ENCODE measurements around the gene OR4C11. TPM values are rescaled to one million over a fixed set of nuclear protein-coding genes. Genes with fewer than 3 reads are reported as not detected.

OR4C11 gene
- total and polyA plus RNA-seq, 2 of the 4 experiments (the other 2 are of a cell fraction) = not detected

- Histone ChIP-seq H3K4me1 (ENCODE audit: control insufficient read depth, insufficient read depth, low read length) (no peaks in the 10 kb centered on the region), H2AFZ (replicated peaks; ENCODE audit: low read length, poor library complexity) (no peak within 1 kb of the TSS), H3K18ac (ENCODE audit: low read depth, low read length) (no peak within 1 kb of the TSS), H3K36me3 (ENCODE audit: control insufficient read depth, insufficient read depth, low read length) (no peaks in the 10 kb centered on the region), H4K20me1 (ENCODE audit: insufficient read depth, low read length) (no peaks in the 10 kb centered on the region), H2BK20ac (ENCODE audit: low read depth, low read length) (no peak within 1 kb of the TSS), H4K8ac (ENCODE audit: low read depth in 2 of 2, low read length in 2 of 2) (no peak within 1 kb of the TSS), H3K9me1 (ENCODE audit: insufficient read depth, low read length) (no peaks in the 10 kb centered on the region), H2BK15ac (ENCODE audit: low read depth, low read length) (no peak within 1 kb of the TSS), H3K56ac (ENCODE audit: extremely low read depth, insufficient read depth, low read length) (no peak within 1 kb of the TSS), H3K9ac (ENCODE audit: low read depth, low read length) (no peak within 1 kb of the TSS), H2BK120ac (ENCODE audit: low read depth, low read length) (no peak within 1 kb of the TSS), H3K27me3 (ENCODE audit: control insufficient read depth, insufficient read depth, low read length) (no peaks in the 10 kb centered on the region), H3K14ac (replicated peaks; ENCODE audit: low read depth, low read length) (no peak within 1 kb of the TSS), H4K5ac (ENCODE audit: low read depth, low read length) (no peak within 1 kb of the TSS), H3K9me3 (ENCODE audit: control insufficient read depth, insufficient read depth, low read length) (no peaks in the 10 kb centered on the region), H3K79me1 (ENCODE audit: low read depth in 1 of 2, low read length in 2 of 2) (no peaks in the 10 kb centered on the region), H2AK5ac (ENCODE audit: low read depth, low read length) (no peak within 1 kb of the TSS), H3K4me2 (ENCODE audit: low read depth, low read length) (no peak within 1 kb of the TSS), H3K4ac (ENCODE audit: low read depth, low read length) (no peak within 1 kb of the TSS), H3K23ac (ENCODE audit: low read depth, low read length) (no peak within 1 kb of the TSS), H2AK9ac (replicated peaks; ENCODE audit: low read depth, low read length, poor library complexity) (no peak within 1 kb of the TSS), H3K27ac (ENCODE audit: insufficient read depth, low read length) (no peak within 1 kb of the TSS), H2BK5ac (ENCODE audit: low read depth, low read length, poor library complexity, severe bottlenecking) (no peak within 1 kb of the TSS), H3K4me3 (ENCODE audit: insufficient read depth, low read depth, low read length) (no peak within 1 kb of the TSS), H4K91ac (ENCODE audit: insufficient read depth, low read depth, low read length) (no peak within 1 kb of the TSS)
- in situ Hi-C loops (cut with MboI; ENCODE audit: low sequenced_read_pairs) = loop anchor here (25.0 kb wide), 1 partner anchor 527 kb away; the partner anchor contains the start of gene OR8K5
- TF ChIP-seq RCOR1 (IDR thresholded peaks at IDR 0.05; ENCODE audit: insufficient replicate concordance, low read length) (no peak), POLR2A (IDR thresholded peaks at IDR 0.05; ENCODE audit: low read depth, low read length) (no peak), RAD21 (IDR thresholded peaks at IDR 0.05; ENCODE audit: low read length) (no peak), USF2 (IDR thresholded peaks at IDR 0.05; ENCODE audit: low read depth, low read length) (no peak), MAFK (IDR thresholded peaks at IDR 0.05; ENCODE audit: low read depth, low read length) (no peak), CEBPB (IDR thresholded peaks at IDR 0.05; ENCODE audit: low read depth, low read length) (no peak), FOS (IDR thresholded peaks at IDR 0.05; ENCODE audit: low read depth, low read length) (no peak), MAZ (IDR thresholded peaks at IDR 0.05; ENCODE audit: borderline replicate concordance, low read depth, low read length) (no peak), BHLHE40 (IDR thresholded peaks at IDR 0.05; ENCODE audit: low read depth, low read length) (no peak), ELK1 (IDR thresholded peaks at IDR 0.05; ENCODE audit: borderline replicate concordance, low read depth, low read length) (no peak), NFE2L2 (IDR thresholded peaks at IDR 0.05; ENCODE audit: low read depth, low read length) (no peak), CHD1 (IDR thresholded peaks at IDR 0.05; ENCODE audit: low read depth, low read length) (no peak), SMC3 (IDR thresholded peaks at IDR 0.05; ENCODE audit: low read depth, low read length) (no peak), MXI1 (IDR thresholded peaks at IDR 0.05; ENCODE audit: borderline replicate concordance, low read depth, low read length) (no peak), RFX5 (IDR thresholded peaks at IDR 0.05; ENCODE audit: low read depth, low read length) (no peak)
- TF ChIP-seq, protein P1, sequence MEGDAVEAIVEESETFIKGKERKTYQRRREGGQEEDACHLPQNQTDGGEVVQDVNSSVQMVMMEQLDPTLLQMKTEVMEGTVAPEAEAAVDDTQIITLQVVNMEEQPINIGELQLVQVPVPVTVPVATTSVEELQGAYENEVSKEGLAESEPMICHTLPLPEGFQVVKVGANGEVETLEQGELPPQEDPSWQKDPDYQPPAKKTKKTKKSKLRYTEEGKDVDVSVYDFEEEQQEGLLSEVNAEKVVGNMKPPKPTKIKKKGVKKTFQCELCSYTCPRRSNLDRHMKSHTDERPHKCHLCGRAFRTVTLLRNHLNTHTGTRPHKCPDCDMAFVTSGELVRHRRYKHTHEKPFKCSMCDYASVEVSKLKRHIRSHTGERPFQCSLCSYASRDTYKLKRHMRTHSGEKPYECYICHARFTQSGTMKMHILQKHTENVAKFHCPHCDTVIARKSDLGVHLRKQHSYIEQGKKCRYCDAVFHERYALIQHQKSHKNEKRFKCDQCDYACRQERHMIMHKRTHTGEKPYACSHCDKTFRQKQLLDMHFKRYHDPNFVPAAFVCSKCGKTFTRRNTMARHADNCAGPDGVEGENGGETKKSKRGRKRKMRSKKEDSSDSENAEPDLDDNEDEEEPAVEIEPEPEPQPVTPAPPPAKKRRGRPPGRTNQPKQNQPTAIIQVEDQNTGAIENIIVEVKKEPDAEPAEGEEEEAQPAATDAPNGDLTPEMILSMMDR (conservative IDR thresholded peaks at IDR 0.05; ENCODE audit: low read depth, low read length) = no peak
- no peak for ATAC-seq (ENCODE audit: low read depth)
- intact Hi-C loops (cut with micrococcal nuclease) = no loop called here
- dilution Hi-C loops (cut with HindIII; ENCODE audit: low sequenced_read_pairs, unreplicated experiment) = no loop called here
- BruUV-seq (replicated peaks) = no TSS peak
- POLR2A ChIA-PET (ENCODE audit: unreplicated experiment) = no interaction called here
- no peak for DNase-seq
- CTCF ChIA-PET = no interaction called here
- WGBS, 2 experiments (ENCODE audit: extremely low coverage in 2 of 2, insufficient read length in 1 of 2) = no CpG with 5 or more reads among the region's 3 CpGs
These were observed 27.4 kb upstream of the OR4C11 start, which contains the start of gene OR4P4 for GRCh38 chr11:55634813-55635212. OR4P4 (plus strand) TSS chr11:55635113.
